AG09319 (cell line): ENCODE data around the gene CDC42SE2.

Source experiments
- DNase-seq: peaks from one replicate; pipeline ENCODE4 v3.0.0-alpha.2; 2010; ENCODE audit warnings: low read depth; ENCODE audit errors: extremely low read depth
- TF ChIP-seq, protein P1 (sequence below): IDR thresholded peaks from 2 replicates; pipeline ENCODE4 v1.5.1; 2011; ENCODE audit warnings: low read depth, mild to moderate bottlenecking, inconsistent platforms, low read length, moderate library complexity

CDC42SE2 gene

DNA sequence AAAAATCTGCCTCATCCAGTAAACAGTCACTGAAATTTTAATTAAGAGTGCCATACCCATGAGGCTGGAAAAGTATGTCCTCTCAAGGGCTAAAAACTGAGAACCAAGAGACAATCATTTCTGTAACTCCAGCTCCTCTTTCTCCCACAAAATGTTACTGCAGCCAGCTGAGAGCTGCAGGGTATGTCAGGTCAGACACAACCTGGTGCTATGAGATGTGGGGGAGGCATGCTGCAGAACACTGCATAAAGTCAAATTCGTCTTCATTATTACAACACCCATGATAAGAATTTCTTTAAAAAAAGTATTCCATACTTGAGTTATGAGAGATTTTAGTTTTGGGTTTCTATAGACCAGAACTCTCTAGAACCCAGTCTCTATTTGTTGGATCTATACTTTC, 162.2 kb downstream of the CDC42SE2 start:
- TF ChIP-seq, protein P1, sequence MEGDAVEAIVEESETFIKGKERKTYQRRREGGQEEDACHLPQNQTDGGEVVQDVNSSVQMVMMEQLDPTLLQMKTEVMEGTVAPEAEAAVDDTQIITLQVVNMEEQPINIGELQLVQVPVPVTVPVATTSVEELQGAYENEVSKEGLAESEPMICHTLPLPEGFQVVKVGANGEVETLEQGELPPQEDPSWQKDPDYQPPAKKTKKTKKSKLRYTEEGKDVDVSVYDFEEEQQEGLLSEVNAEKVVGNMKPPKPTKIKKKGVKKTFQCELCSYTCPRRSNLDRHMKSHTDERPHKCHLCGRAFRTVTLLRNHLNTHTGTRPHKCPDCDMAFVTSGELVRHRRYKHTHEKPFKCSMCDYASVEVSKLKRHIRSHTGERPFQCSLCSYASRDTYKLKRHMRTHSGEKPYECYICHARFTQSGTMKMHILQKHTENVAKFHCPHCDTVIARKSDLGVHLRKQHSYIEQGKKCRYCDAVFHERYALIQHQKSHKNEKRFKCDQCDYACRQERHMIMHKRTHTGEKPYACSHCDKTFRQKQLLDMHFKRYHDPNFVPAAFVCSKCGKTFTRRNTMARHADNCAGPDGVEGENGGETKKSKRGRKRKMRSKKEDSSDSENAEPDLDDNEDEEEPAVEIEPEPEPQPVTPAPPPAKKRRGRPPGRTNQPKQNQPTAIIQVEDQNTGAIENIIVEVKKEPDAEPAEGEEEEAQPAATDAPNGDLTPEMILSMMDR: no peak
- DNase-seq: no peak

DNA sequence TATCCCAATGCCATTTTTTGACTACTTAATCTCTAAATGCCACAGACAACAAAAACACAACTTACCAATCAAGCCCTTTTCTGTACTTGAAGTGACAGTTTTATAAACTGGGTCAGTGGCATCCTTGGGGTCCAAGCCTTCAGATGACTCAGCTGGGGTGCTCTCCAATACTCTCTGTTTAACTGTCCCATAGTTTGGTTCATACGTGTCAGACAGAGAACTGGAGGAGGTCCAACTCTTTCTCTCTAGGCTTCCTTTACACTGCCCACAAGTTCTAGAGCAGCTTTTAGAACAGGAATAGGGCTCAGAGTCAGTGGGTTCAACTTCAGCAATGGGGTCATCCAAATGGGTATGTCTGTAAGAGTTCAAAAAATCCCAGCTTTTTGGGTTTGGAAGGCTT, 166.9 kb downstream of the CDC42SE2 start:
- TF ChIP-seq, protein P1: no peak
- no peak for DNase-seq

DNA sequence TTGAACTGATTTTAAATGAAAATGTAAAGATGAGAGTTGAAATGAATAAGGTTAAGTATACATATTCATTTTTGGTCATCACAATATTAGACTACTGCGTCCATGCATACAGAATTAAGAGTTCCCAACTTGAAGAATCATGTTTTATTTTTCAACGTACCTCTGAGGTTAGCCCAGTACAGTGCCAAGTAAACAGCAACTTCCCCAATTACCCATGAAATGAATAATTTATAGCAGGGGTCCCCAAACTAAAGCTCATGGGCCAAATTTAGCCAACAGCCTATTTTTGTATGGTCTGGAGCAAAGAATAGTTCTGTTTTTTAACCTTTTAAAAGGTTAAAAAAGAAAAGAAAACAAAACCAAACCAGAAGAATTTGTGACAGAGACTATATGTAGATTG, 167.9 kb downstream of the CDC42SE2 start:
- TF ChIP-seq, protein P1: no peak
- no peak for DNase-seq

DNA sequence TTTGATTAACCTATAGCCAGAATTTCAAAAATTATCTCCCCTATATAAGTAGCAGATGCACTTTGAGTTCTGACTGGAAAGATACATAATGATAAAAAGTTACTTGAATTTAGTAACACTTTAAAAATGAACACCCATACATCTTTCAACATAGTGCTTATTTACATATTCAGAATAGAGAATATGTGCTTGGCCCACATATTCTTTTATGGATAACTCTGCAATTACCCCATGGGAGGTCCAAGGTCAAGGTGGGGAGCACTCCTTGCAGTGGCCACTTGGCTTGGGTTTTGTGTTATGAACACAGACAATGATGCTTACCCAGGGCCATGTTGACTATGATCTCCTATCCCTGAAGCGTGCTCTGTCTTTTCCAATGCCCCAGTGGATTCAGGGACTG, 169.3 kb downstream of the CDC42SE2 start:
- TF ChIP-seq, protein P1: no peak
- DNase-seq: no peak

DNA sequence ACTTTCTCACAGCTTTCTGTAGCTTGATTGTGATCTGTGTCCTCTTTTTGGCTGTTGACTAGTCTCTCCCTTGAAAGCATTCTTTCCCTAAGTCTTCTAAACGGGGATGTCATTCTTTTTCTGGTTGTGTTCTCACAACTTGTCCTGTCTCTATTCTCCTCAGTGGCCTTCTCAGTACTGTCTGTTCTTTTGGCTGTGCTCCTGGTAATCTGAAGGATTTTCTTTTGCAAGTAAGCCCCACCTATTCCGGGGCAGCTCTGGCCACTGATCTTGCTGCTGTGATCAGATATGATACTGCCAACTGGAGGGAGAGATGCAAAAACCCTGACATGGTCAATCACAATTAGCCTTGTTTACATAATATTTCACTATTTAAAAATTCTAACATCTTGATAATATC, 172.2 kb downstream of the CDC42SE2 start:
- DNase-seq: no peak
- TF ChIP-seq, protein P1: no peak

DNA sequence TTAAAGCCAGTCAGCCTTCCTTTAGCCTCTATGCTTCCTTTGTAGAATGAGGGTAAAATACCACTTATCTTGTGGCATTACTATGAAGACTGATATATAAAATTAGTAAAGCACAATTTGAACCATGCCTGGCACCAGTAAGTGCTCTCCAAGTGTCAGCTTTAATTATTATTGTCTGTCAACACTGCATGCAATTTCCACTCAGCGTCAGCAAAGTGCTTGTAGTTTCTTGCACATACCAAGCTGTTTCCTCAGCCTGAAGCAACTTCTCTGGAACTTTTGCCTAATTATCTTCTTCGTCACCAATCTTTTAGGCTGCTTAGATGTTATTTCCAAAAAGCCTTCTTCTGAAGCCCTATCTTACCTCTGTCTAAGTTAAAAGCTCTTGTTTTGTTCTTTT, 177.3 kb downstream of the CDC42SE2 start:
- no peak for DNase-seq
- TF ChIP-seq, protein P1: no peak
